NCI-H510A treated with DMSO at 0.1 percent for 48 hours (cell line): ENCODE data around the gene STON2.

Source experiments
- DNase-seq: peaks from one replicate; lab custom pipeline; 2025; lab: John Stamatoyannopoulos, UW

STON2 gene

DNA sequence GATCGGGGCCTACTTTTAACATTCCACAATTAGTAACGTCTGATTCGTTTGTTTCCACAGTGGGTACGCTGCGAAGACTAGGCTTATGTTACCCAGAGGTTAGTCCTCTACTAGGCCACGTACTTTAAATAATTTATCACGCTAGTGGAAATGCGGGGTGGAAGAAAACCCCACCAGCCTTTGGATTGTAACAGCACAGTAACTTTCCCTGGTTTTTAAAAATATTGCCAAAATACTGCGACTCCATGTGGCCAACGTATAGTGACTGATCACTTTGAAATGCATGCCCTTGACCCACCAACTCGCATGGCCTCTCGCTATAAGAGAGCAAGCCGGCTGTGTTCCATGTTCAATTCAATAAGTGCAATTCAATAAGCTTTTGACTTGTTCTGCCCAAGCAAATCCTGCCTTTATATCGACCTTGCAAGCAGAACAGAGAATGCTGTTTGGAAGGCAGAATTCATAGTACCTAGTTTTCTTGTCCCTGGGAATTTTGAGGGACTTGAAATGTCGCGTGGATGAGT lies 178.5 kb downstream of the STON2 start:
- DNase-seq = peak; percentile 47

DNA sequence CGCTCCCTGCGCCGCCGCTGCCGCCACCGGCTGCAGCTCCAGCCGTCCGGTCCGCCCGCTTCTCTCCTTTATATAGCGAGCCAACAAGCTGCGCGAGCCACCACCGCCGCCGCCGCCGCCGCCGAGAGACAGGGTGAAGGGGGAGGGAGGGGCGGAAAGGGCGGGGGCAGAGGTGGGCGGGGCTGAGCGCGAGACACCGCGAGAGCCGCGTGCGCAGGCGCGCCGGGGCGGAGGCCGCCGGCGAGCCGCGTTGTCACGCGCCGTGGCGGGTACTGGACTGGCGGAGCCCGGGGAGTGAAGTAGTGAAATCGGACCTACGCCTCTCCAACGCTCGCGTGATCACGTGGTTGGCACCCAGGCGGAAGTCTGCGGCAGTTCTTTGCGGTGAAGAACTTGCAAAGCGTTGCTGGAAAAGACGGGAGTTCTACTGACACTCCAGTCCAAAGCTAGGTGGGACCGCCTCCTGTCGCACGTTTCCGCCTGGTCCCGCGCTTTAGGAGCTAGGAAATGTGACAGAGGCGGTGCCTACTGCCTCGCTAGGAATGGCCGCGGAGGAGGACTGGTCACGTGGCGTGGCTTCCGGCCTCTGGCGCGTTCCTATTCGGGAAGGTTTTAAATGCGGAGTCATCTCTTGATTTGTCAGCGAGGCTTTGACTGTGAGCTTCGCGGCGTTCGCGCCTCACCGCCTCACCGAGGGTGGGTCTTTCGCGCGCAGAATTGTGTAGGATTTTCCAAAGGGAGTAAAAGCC lies 179.1 kb downstream of the STON2 start, which contains the start of gene GTF2A1:
TSS of gene GTF2A1 (minus strand) at position 130 of the 749 bp plus-strand sequence. CDS start 441 bp downstream, outside the sequence.
- peak; percentile 98 for DNase-seq

DNA sequence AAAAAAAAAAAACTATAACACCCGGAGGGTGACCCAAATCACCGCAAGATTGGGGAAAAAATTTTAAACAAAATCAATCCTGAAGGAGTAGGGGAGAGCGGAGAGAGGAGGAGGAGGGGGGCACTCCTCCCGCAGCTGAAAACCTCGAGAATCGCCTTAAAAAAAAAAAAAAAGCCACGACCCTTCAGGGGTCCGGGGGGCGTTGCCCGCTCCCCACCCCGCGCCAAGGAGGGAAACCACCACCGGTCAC lies 179.6 kb downstream of the STON2 start:
- no peak for DNase-seq

DNA sequence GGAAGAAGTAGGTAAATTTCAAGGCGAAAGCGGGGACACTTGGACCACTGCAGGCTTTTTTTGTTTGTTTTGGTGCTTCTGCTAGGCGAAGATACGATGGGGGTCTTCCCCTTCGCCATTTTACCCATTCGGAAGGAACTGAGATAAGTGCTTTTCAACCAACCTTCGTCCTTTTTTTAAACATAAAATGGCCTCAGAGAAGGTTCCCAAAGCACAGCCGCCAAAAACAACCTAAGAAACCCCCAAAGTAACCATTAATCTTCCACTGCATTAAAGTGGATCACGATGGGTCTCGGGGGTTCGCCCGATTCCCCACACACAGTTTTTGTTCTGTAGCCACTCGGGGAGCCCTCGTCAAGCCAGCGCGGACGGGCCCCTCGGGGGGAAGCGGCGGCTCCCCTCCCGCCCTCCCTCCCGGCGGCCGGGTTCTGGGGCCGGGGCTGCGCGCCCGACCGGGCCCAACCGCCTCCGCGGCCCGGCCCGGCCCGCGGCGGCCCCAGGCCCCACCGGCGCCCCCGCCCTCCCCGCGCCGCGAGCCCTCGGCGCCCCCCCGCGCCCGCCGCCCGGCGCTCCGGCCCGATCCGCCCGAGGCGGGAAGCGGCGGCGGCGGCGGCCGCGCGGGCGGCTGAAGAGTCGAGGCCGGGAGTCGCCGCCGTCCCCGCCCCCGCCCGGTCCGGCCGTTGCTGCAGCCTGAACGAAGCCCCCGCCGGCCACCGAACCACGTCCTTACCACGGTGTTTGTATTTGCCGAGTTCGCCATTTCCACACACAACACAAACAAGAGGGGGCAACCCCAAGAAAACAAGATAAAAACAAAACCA lies 180.2 kb downstream of the STON2 start:
- peak; percentile 65 for DNase-seq

DNA sequence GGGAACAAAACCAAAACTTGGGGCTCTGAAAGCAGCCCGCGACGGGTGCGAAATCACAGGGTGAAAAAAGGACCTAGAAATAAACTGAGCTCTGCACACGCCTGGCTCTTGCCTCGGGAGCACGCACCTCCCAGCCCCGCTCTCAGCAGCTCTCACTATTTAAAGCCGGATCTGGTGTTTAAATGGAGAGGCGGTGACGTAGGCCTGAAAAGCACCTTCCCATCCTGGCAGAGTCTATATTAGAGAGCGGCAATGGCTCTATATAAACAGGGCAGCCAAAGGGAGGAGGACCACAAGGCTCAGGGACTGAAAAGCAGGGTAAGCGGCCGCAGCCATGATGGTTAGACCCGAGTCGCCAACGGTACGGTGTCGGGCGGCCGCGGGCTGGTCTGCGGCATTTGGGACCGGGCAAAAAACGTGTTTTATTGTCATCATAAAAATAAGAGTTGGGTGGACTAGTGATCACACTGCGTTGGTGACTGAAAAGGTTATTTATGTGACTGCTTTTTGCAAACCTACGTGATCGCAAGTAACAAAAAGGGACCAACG lies 180.8 kb downstream of the STON2 start:
- DNase-seq = peak; percentile 97

DNA sequence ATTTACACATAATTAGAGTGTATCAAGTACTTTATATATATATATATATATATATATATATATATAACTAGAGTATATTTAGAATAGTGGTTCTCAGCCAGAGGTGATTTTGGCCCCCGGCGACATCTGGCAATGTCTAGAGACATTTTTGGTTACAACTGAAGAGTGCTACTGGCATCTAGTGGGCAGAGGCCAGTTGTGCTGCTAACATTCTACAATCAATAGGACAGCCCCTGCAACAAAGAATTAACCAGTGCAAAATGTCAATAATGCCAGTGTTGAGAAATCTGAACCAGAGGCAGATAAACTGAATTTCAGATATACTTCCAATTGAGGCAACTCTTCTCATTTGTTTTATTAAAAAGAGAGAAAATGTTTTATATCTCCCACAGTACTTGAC lies 188.3 kb downstream of the STON2 start:
- no peak for DNase-seq
